ENCODE measurements around the gene ADAMTS4.

GRCh38 chr1:161222175-161223019 lies 23.5 kb upstream of the ADAMTS4 start:
- TF ChIP-seq CTCF (conservative IDR thresholded peaks at IDR 0.05) (no peak), ZFX (IDR thresholded peaks at IDR 0.05) (no peak)
